ENCODE data around the gene KCNQ1. TPM values are rescaled to one million over a fixed set of nuclear protein-coding genes. Genes with fewer than 3 reads are reported as not detected.

KCNQ1 gene
- polyA plus RNA-seq, 1 experiment, result not detected

GRCh38 chr11:2448661-2449547, 4.1 kb downstream of the KCNQ1 start:
- ChIA-PET POLR2A (no interaction called here), CTCF (interaction anchor here (1.5 kb wide), 1 partner anchor 28 kb away, joined by 5 read pairs; no protein-coding TSS in a partner anchor)
- Histone ChIP-seq H3K27me3 (ENCODE audit: control insufficient read depth, insufficient read depth, low read length) (peaks cover 36% of the 10 kb centered on the region), H3K4me3 (ENCODE audit: low read depth, low read length) (no peak overlapping the region), H3K9me3 (ENCODE audit: control insufficient read depth, insufficient read depth, low read length) (no peaks in the 10 kb centered on the region; the same call in 1 of the 2 replicates), H3K27ac (ENCODE audit: low read depth, low read length) (no peak overlapping the region)
- DNase-seq (ENCODE audit: low read depth, low spot score), result no peak
- TF ChIP-seq CTCF (IDR thresholded peaks at IDR 0.05; ENCODE audit: low read depth, low read length), result no peak

- H3K27me3 ChIP-seq (ENCODE audit: control insufficient read depth, insufficient read depth, low read length), result peaks cover 33% of the 10 kb centered on the region
- DNase-seq (ENCODE audit: low read depth, low spot score), result no peak
- no peak overlapping the region for H3K27ac ChIP-seq (ENCODE audit: low read depth, low read length)
- no peak overlapping the region for H3K4me3 ChIP-seq (ENCODE audit: low read depth, low read length)
- ChIA-PET CTCF (interaction anchor here (1.5 kb wide), 1 partner anchor 29 kb away, joined by 5 read pairs; no protein-coding TSS in a partner anchor), POLR2A (no interaction called here)
- H3K9me3 ChIP-seq (ENCODE audit: control insufficient read depth, insufficient read depth, low read length), result no peaks in the 10 kb centered on the region; the same call in 1 of the 2 replicates
- TF ChIP-seq CTCF (IDR thresholded peaks at IDR 0.05; ENCODE audit: low read depth, low read length), result no peak
Observed at GRCh38 chr11:2449548-2450320, 4.9 kb downstream of the KCNQ1 start.

GRCh38 chr11:2450321-2451041, 5.7 kb downstream of the KCNQ1 start:
- H3K9me3 ChIP-seq (ENCODE audit: control insufficient read depth, insufficient read depth, low read length), result no peaks in the 10 kb centered on the region; the same call in 1 of the 2 replicates
- H3K4me3 ChIP-seq (ENCODE audit: low read depth, low read length), result no peak overlapping the region
- POLR2A ChIA-PET, result no interaction called here
- peaks cover 32% of the 10 kb centered on the region for H3K27me3 ChIP-seq (ENCODE audit: control insufficient read depth, insufficient read depth, low read length)
- DNase-seq (ENCODE audit: low read depth, low spot score), result no peak
- CTCF ChIA-PET, result interaction anchor here (1.5 kb wide), 1 partner anchor 30 kb away, joined by 5 read pairs; no protein-coding TSS in a partner anchor
- TF ChIP-seq CTCF (IDR thresholded peaks at IDR 0.05; ENCODE audit: low read depth, low read length), result no peak
- no peak overlapping the region for H3K27ac ChIP-seq (ENCODE audit: low read depth, low read length)

- no peak for TF ChIP-seq CTCF (IDR thresholded peaks at IDR 0.05; ENCODE audit: low read depth, low read length)
- Histone ChIP-seq H3K27me3 (ENCODE audit: control insufficient read depth, insufficient read depth, low read length) (peaks cover 24% of the 10 kb centered on the region), H3K9me3 (ENCODE audit: control insufficient read depth, insufficient read depth, low read length) (no peaks in the 10 kb centered on the region), H3K27ac (ENCODE audit: low read depth, low read length) (no peak overlapping the region), H3K4me3 (ENCODE audit: low read depth, low read length) (no peak overlapping the region)
- DNase-seq (ENCODE audit: low read depth, low spot score), result no peak
- ChIA-PET CTCF (no interaction called here), POLR2A (no interaction called here)
Observed at GRCh38 chr11:2451336-2451735, 6.5 kb downstream of the KCNQ1 start.

Data from AG04450 (cell line).